GM18505 (cell line): ENCODE measurements around the gene NTM.

Experiments
- ATAC-seq: cut with Tn5 transposase; IDR thresholded peaks from one replicate; pipeline ENCODE4 v1.9.1; 2021; ENCODE audit not compliant: unreplicated experiment
- POLR2A ChIP-seq: IDR thresholded peaks from 4 replicates; pipeline ENCODE4 v1.6.1; 2011; ENCODE audit warnings: borderline replicate concordance; ENCODE audit not compliant: insufficient read depth, insufficient read length; ENCODE audit errors: extremely low read depth

Gene NTM

DNA sequence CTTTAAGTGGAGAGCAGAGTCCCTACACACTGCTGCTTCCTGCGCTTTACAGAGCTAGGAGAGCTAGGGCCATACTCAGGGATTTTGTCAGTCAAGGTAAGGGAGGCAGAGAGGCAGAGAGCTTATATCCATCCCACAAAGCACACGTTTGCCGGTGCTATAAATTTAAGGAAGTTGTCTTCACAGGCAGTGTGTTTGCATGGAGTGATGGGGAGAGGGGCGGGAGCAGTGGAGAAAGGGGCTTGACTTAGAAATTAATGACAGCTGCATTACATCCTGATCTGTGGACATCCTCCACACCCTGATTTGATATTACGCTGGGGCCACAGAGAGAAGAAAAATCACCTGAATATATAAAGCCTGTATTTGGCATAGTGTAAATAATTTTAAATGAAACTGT lies 84.1 kb downstream of the NTM start:
- TF ChIP-seq POLR2A: no peak
- ATAC-seq: no peak

DNA sequence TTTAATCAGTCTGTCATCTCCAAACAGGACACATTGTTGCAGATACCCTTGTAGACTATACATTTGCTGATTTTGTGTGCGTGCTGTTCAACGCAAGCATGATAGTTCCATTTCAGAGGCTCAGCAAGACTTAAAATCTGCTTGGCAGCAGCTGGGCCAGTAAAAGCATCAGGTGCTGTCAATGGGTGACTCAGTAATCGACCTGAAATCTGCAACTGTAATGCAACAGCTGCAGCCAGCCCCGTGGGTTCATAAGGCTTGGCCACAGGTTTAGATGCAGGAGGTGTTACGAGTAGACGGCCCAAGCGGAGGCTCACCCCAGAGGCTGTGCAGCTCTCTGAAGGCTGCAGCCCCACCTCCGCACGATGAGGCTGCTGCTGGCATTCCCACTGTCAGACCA lies 84.6 kb downstream of the NTM start:
- TF ChIP-seq POLR2A: no peak
- ATAC-seq: no peak

DNA sequence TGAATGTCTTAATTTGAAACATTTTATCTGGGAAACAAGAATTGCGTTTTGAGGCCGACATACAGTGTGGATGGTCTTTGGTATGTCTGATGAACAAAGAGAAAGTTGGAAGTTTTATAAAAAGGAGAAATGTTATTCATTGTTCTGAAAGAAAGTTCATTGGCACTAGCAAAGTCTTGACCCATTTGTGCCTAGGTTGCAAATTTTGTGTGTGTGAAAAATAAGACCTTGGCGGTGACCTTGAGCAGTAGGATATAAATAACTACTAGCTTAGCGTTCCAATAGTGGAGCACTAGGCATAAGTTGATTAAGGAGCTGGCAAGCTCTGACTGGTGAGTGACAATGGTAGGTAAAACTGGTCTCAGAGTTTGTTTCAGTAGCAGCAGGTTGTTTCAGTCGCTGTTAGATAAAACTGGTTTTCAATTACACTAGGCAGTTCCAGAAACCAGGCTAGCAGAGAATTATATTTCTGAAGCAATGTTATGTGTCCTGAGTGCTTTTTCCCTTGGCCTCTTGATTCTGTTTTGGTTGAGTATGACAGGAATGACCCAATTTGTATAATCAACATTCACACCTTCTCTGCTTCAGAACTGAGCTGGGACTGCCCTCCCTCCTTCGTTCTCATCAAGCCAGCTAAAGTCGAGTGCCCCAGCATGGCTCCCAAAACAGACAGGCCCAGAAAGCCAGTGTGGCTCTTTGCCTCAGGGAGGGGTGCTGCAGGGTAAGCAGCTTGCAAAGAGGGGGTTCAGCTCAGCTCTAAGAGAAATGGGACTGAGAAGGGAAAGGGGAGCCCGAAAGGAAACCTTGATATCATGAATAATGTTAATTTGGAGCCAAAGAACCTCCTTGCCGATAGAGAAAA lies 85.7 kb downstream of the NTM start:
- no peak for TF ChIP-seq POLR2A
- ATAC-seq: no peak

DNA sequence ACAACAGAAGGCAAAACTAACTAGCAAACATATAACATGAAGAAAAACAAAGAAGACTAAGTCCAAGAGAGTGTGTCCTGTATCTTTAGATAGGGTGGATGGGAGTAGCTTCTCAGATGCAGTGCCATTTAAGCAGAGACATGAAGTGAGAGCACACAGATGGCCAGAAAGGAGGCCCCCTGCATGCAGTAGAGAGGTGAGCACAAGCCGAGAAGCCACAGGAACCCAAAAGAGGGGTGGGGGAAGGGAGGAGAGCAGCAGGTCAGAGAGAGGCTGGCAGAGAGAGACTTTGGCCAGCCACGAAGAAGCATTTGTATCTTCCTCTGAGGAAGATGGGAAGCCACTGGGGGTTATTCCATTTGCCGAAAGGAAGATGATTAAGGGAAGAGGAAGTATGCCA lies 86.7 kb downstream of the NTM start:
- ATAC-seq: no peak
- no peak for TF ChIP-seq POLR2A

DNA sequence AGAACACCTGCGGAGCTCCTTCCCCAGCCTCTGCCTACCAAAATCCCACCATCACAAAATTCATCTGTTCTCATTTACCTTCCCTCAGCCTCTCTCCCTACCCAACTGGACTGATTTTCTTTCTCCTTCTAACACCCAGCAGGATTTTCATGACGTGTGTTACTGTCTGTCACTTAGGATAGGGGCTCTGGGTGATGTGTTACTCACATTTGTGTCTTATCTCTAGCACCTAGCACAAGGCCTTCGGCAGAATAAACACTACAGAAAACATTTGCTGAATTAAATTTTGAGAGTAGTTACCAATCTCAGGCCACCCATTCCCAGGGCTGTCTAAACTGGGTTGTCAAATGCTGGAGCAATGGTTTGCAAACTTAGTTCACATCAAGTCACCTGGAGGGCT lies 88.0 kb downstream of the NTM start:
- no peak for ATAC-seq

DNA sequence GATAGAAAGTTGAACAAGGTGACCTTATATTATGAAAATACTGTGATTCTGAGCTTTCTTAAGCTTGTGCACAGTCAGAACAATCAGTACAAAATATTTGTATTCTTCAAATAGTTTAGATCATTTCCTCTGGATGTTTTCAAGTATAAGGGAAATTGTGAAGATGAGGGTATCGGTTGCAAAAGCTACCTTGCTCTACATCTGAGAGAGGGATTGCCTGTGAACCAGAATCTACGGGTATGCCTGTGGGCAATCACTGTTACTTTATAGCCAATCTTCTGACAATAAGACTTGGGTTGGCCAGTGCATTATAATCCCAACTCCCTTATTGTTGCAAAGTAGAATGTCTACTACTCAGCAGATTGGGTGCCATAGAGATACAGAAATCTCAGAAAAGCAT lies 90.5 kb downstream of the NTM start:
- ATAC-seq: no peak
- TF ChIP-seq POLR2A: no peak

More for the DNA sequence above, 88.0 kb downstream of the NTM start:
- TF ChIP-seq POLR2A: no peak

DNA sequence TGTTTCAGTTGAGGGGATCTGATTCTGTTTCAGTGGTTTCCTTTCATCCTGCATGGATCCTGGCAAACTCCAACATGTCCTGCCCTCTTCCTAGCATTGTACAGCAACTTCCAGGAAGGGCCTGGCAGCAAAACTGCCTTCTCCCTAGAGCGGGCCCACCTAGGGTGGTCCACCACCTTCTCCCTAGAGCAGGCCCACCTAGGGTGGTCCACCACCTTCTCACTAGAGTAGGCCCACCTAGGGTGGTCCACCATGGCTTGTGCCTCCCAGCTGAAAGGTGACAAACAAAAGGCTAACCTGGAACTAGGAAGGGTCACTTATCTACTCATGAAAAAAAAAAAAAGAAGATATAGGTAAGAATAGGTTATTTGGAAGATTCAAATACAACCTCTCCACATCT lies 92.2 kb downstream of the NTM start:
- no peak for ATAC-seq
- TF ChIP-seq POLR2A: no peak

DNA sequence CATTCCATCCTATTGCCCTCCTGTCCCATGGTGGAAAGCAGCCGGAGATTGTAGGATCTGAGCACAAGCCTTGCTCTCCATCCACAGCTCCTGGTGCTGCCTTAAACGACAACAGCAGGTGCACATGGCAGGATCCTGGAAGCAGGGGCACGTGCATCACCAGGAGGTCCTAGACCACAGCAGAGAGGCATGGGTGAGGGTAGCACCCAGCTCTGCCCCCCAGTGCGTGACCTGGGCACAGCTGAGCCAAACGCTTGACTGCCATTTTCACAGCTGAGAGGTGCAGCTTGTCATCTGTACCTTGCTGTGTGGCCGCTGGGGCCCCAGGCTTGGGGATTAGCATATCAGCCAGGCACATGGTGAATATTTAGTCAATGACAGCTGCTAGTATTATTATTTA lies 92.7 kb downstream of the NTM start:
- no peak for TF ChIP-seq POLR2A
- no peak for ATAC-seq

DNA sequence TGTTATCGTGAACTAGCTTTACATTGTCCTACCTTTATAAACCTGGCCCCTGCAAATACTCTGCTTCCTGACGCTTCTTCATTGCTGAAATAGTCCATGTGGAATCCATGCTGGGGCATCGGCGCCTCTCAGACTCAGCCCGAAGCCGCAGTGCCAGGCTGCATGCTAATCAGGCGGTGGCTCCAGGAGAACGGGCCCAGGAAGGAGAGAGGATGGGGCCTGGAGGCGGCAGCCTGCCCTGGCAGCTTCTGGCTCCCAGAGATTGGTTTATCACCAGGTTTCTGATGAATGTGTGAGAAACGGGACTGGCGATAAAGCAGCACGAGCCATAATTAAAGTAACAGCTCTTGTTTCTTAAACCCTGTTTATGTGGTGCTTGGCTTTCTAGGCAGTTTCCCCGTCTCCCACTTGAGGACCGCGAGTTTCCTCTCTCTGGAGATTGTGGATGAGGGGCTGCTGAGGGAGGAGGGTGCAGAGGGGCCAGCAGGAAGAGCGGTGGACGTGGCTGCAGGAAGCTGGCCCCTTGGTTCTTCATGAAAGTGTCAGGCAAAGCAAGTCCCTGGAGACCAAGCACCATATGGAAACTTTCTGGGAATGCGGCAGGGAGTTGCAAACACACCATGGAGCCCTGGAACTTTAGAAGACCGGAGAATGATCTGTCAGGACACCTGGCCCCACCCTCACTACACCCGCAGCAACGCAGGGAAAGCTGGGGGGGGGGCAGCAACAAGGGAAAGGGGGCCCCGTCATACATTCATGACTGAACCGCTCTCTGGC lies 93.4 kb downstream of the NTM start:
- ATAC-seq: no peak
- no peak for TF ChIP-seq POLR2A

DNA sequence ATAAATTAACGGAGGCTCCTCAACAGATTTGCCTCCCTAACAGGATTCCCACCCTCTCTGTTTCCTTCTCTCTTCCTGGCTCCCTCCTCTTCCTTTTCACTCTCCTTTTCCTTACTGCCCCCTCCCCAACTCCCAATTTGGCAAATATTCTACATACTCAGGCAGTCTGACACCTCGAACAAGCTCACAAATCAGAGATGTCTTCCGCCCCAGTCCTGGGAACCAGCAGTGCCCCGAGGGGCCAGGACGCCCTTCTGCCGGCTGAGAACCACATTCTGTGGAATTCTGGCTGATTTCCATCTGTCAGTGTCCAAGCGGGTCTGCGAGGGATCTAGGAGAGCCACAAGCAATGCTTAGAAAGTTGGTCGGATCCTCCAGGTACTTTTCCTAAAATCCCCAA lies 94.0 kb downstream of the NTM start:
- TF ChIP-seq POLR2A: no peak
- no peak for ATAC-seq

DNA sequence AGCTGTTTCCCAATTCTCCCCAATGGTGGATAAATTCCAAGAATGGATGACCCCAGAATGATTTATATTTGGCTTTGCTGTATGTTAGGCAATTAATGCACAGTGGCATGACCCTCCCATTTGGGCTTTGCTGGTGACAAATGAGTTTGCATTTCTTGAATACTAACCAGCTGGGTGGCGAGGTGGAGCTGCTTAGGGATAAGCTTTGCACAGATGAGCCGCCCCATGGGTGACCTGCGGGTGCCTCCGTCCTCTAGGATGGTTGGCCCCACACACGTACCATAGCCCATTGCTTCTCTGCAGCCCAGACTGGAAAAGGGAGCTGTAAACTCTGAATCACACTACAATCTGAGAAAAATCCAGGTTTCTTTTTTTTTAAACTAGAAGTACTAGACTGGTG lies 94.6 kb downstream of the NTM start:
- TF ChIP-seq POLR2A: no peak
- no peak for ATAC-seq

DNA sequence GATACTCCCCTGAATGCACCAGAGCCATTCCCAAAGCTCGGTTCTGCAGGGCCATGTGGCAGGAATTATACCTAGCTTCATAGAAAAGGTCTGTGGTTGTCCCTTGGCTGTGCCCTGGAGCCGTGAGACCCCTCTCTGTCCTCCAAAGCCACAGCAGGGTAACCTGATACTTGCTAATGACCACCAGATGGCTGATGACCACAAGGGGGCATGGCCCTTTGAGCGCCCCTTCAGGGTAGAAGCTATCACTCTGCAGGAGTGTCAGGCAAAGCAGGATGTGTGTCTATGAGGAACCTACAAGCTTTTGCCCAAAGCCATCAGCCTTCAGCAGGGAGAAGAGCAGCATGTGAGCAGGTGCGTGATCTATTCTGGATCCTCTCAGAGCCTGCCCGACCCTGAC lies 95.3 kb downstream of the NTM start:
- no peak for ATAC-seq
- TF ChIP-seq POLR2A: no peak

DNA sequence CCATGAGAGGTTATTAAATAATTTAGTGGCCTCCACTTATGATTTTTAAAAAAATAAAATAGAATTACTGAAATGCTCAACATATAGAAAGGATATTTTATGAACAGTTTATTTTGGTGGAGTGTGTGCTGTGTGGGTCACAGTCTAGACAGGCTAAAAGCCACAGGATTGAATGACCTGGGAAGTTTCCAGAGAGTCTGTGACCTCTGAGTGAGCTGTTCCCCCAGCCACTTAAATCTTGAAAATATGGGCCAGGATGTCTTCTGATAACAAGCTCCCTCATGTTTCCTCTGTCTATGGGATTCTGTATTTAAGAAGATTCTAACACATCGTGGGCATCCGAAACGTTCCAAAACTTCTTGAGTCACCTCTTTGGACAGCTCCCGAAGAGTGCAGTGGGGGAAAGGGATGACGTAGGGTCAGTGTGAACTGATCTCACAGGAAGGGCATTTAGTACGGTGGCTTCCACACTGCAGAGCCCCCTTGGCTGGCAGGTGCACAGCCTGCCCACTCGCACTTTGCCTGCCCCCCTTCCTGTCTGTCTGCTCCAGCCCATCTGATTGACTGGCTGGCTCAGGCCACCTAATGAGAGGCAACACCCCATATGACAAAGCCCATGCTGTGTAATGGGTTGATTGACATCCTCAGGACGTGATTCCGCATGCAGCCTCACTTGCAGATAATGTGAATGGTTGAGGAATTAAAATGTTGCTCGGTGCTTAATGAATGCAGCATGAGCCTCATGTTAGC lies 97.4 kb downstream of the NTM start:
- ATAC-seq: no peak
- TF ChIP-seq POLR2A: no peak
